ENCODE measurements around the gene SKAP2. TPM values are rescaled to one million over a fixed set of nuclear protein-coding genes. Genes with fewer than 3 reads are reported as not detected.

SKAP2 gene
- polyA plus RNA-seq, 1 donor from 2014 or later: 3.6 TPM

DNA sequence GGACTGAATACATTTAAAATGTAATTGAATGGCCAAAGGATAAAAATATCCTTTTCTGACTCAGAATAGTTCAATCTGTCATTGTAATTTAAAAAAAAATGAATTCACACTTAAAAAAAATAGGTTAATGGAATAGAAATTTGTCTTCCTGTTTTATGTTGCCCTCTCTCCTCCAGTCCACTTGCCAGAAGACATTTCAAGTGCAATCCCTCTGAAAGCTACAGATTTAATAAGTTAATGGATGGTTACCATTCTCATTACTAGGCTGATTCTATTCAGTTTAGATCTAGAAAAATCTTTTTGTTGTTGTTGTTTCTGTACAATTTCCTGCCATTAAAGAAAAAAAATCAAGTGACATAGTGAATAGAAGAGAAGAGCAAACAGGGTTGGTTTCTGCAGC is 142.9 kb downstream of the SKAP2 start:
- H2AFZ ChIP-seq (ENCODE audit: low read depth, low read length): no peak overlapping the region
- no peak overlapping the region for H3K27ac ChIP-seq (ENCODE audit: low read length)
- TF ChIP-seq, protein P1, sequence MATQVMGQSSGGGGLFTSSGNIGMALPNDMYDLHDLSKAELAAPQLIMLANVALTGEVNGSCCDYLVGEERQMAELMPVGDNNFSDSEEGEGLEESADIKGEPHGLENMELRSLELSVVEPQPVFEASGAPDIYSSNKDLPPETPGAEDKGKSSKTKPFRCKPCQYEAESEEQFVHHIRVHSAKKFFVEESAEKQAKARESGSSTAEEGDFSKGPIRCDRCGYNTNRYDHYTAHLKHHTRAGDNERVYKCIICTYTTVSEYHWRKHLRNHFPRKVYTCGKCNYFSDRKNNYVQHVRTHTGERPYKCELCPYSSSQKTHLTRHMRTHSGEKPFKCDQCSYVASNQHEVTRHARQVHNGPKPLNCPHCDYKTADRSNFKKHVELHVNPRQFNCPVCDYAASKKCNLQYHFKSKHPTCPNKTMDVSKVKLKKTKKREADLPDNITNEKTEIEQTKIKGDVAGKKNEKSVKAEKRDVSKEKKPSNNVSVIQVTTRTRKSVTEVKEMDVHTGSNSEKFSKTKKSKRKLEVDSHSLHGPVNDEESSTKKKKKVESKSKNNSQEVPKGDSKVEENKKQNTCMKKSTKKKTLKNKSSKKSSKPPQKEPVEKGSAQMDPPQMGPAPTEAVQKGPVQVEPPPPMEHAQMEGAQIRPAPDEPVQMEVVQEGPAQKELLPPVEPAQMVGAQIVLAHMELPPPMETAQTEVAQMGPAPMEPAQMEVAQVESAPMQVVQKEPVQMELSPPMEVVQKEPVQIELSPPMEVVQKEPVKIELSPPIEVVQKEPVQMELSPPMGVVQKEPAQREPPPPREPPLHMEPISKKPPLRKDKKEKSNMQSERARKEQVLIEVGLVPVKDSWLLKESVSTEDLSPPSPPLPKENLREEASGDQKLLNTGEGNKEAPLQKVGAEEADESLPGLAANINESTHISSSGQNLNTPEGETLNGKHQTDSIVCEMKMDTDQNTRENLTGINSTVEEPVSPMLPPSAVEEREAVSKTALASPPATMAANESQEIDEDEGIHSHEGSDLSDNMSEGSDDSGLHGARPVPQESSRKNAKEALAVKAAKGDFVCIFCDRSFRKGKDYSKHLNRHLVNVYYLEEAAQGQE (IDR thresholded peaks at IDR 0.05; ENCODE audit: borderline replicate concordance): no peak
- TF ChIP-seq SMC3 (conservative IDR thresholded peaks at IDR 0.05; ENCODE audit: poor library complexity): no peak
- no peak for TF ChIP-seq POLR2AphosphoS5 (IDR thresholded peaks at IDR 0.05)
- TF ChIP-seq RAD21 (conservative IDR thresholded peaks at IDR 0.05): no peak
- no peak for TF ChIP-seq MXI1 (conservative IDR thresholded peaks at IDR 0.05; ENCODE audit: poor library complexity, severe bottlenecking)
- TF ChIP-seq EZH2 (IDR thresholded peaks at IDR 0.05; ENCODE audit: borderline replicate concordance, insufficient read depth, low read length, poor library complexity, severe bottlenecking): no peak
- TF ChIP-seq, protein P2, sequence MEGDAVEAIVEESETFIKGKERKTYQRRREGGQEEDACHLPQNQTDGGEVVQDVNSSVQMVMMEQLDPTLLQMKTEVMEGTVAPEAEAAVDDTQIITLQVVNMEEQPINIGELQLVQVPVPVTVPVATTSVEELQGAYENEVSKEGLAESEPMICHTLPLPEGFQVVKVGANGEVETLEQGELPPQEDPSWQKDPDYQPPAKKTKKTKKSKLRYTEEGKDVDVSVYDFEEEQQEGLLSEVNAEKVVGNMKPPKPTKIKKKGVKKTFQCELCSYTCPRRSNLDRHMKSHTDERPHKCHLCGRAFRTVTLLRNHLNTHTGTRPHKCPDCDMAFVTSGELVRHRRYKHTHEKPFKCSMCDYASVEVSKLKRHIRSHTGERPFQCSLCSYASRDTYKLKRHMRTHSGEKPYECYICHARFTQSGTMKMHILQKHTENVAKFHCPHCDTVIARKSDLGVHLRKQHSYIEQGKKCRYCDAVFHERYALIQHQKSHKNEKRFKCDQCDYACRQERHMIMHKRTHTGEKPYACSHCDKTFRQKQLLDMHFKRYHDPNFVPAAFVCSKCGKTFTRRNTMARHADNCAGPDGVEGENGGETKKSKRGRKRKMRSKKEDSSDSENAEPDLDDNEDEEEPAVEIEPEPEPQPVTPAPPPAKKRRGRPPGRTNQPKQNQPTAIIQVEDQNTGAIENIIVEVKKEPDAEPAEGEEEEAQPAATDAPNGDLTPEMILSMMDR (IDR thresholded peaks at IDR 0.05; ENCODE audit: poor library complexity, severe bottlenecking): no peak
- TF ChIP-seq TAF1 (IDR thresholded peaks at IDR 0.05; ENCODE audit: low read depth): no peak
- TF ChIP-seq EP300 (conservative IDR thresholded peaks at IDR 0.05; ENCODE audit: poor library complexity, severe bottlenecking): no peak
- no peaks in the 10 kb centered on the region for H3K36me3 ChIP-seq (ENCODE audit: insufficient read depth, low read length)
- no peak overlapping the region for H3K9ac ChIP-seq (ENCODE audit: low read length)
- H3F3A ChIP-seq (ENCODE audit: insufficient read depth, low read length, poor library complexity, severe bottlenecking): no peaks in the 10 kb centered on the region
- no peak overlapping the region for H3K4me3 ChIP-seq (ENCODE audit: low read length)
- no peaks in the 10 kb centered on the region for H3K27me3 ChIP-seq (ENCODE audit: insufficient read depth, low read depth, low read length)
- H3K79me2 ChIP-seq (replicated peaks; ENCODE audit: insufficient read depth, low read length): no peaks in the 10 kb centered on the region
- H3K4me2 ChIP-seq (ENCODE audit: low read length): no peak overlapping the region
- H4K20me1 ChIP-seq (ENCODE audit: insufficient read depth): no peaks in the 10 kb centered on the region
- H3K9me2 ChIP-seq (ENCODE audit: insufficient read depth, low read length): no peaks in the 10 kb centered on the region
- no peaks in the 10 kb centered on the region for H3K9me3 ChIP-seq (ENCODE audit: low read length)

DNA sequence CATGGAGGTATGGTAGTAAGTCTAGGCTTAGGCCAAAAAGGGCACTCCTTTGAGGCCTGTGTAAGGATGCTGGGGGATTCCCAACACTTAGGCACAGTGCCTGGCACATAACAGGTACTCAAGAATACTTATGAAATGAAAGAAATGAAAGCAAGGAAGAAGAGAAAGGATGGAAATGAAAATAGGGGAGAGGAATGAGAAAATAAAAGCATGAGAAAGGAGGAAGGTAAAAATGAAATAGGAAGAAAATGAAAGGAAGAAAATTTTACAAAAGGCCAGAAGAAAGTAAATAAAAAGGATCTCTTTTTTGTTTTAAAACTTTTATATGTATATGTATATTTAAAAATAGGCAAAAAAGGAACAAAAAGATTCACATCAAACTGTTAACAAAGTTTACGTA is 146.3 kb downstream of the SKAP2 start:
- Histone ChIP-seq H3K79me2 (replicated peaks; ENCODE audit: insufficient read depth, low read length) (no peaks in the 10 kb centered on the region), H3K9me3 (ENCODE audit: low read length) (no peaks in the 10 kb centered on the region), H4K20me1 (ENCODE audit: insufficient read depth) (no peaks in the 10 kb centered on the region), H3K9me2 (ENCODE audit: insufficient read depth, low read length) (no peaks in the 10 kb centered on the region), H3K27me3 (ENCODE audit: insufficient read depth, low read depth, low read length) (no peaks in the 10 kb centered on the region), H3K4me3 (ENCODE audit: low read length) (no peak overlapping the region), H3F3A (ENCODE audit: insufficient read depth, low read length, poor library complexity, severe bottlenecking) (no peaks in the 10 kb centered on the region), H3K27ac (ENCODE audit: low read length) (no peak overlapping the region), H3K4me2 (ENCODE audit: low read length) (no peak overlapping the region), H2AFZ (ENCODE audit: low read depth, low read length) (no peak overlapping the region), H3K36me3 (ENCODE audit: insufficient read depth, low read length) (no peaks in the 10 kb centered on the region), H3K9ac (ENCODE audit: low read length) (no peak overlapping the region)
- no peak for TF ChIP-seq SMC3 (conservative IDR thresholded peaks at IDR 0.05; ENCODE audit: poor library complexity)
- TF ChIP-seq, protein P1 (IDR thresholded peaks at IDR 0.05; ENCODE audit: borderline replicate concordance): no peak
- no peak for TF ChIP-seq RAD21 (conservative IDR thresholded peaks at IDR 0.05)
- TF ChIP-seq EP300 (conservative IDR thresholded peaks at IDR 0.05; ENCODE audit: poor library complexity, severe bottlenecking): no peak
- no peak for TF ChIP-seq POLR2AphosphoS5 (IDR thresholded peaks at IDR 0.05)
- no peak for TF ChIP-seq EZH2 (IDR thresholded peaks at IDR 0.05; ENCODE audit: borderline replicate concordance, insufficient read depth, low read length, poor library complexity, severe bottlenecking)
- TF ChIP-seq MXI1 (conservative IDR thresholded peaks at IDR 0.05; ENCODE audit: poor library complexity, severe bottlenecking): no peak
- no peak for TF ChIP-seq TAF1 (IDR thresholded peaks at IDR 0.05; ENCODE audit: low read depth)
- TF ChIP-seq, protein P2 (IDR thresholded peaks at IDR 0.05; ENCODE audit: poor library complexity, severe bottlenecking): no peak
